Frontal cortex (tissue), 4 donors: ENCODE data around the gene CBY2. TPM values are rescaled to one million over a fixed set of nuclear protein-coding genes. Genes with fewer than 3 reads are reported as not detected.
"Not testable (repeated sequence)": the region's sequence is repeated elsewhere in the genome, so short reads cannot be mapped to it uniquely, and the experiment has no call there.

ENCODE experiments used
- DNase-seq, 2 donors: peaks; one replicate each; pipeline ENCODE4 v3.0.0; 2012; ENCODE audit warnings: low spot score in 2 of 2
- FAIRE-seq: peaks from 2 replicates; lab custom pipeline; 2012; peaks lifted over from hg19 to GRCh38; lab: Jason Lieb, UNC
- small RNA-seq: library from RNA; depleted of rRNA; stranded (forward); fragments of <200 nt; gene quantifications from one replicate; pipeline ENCODE3, GENCODE V24; 2014
- total RNA-seq: library from RNA; depleted of rRNA; stranded (reverse); fragments of >200 nt; gene quantifications from one replicate; pipeline ENCODE4 v1.2.3, GENCODE V29; 2014
- donor health status: control.
- donor health status: control.
- donor health status: control.

CBY2 gene
- total RNA-seq, 1 donor from 2014 or later = not detected

GRCh38 chr13:45732916-45733315 lies 30.8 kb downstream of the CBY2 start:
- FAIRE-seq (no peak), DNase-seq (no peak)

- DNase-seq (no peak), FAIRE-seq (no peak)
These were observed 31.2 kb downstream of the CBY2 start for GRCh38 chr13:45733361-45733760.

DNA sequence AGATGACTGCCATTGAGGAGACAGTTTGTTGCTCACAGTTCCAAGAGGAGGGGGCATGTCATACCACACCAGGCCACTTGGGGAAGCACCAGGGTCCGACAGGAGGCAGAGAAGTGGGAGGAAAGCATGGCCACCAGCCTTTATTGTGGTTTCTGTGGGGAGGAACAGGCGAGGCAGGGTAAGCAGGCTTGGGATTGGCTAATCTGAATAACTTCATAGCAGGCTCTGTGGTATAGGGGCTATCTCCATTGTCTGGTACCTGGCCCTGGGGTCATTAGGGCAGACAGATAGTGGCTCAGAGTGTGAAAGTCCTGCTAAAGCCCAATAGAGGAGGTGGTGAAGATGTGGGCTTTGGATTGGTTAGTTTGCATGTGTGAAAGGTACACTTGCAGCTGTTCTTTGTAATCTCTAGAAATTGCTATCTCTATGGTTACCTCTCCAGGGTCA lies 35.5 kb downstream of the CBY2 start:
- FAIRE-seq (no peak), DNase-seq (no peak)

DNA sequence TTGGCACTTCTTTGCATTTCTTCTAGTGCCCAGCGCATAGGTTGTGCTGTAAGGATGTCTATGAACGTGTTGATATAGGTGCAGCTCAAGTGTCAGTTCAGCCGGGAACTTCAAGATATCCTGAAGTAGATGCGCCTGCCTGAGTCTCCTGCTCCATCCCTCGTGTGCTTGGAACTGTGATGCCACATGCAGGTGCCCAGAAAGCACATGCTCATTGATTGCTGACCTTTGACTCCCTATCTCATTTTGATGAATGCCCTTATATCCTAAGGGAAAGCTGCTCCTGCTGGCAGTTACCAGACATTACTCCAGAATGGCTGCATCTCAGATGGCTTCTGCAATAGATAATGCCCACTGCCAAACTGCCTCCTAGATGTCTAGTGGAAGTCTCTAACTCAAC lies 40.9 kb downstream of the CBY2 start:
- no peak for FAIRE-seq
- DNase-seq = no peak

- no peak for DNase-seq
- FAIRE-seq = no peak
These were observed 42.9 kb downstream of the CBY2 start for GRCh38 chr13:45744979-45745378.

DNA sequence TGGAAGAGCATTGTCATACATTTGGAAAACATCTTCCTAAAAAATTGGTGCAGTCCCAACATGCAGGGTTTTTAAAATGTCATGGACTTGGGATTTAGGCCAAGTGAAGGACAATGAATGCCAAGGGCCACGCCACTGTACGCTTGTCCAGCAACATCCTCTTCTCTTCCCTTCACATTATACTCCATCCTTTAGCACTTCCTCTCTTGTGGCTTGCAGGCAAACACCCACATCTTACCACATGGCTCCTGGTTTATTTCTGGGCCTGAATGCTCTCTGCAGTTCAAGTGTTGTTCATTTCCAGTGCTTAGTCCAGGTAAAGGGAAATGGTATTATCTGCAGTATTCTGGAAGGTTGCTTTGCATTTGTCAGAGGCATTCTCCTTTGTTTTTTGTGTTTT lies 45.0 kb downstream of the CBY2 start:
- DNase-seq (no peak), FAIRE-seq (no peak)

- DNase-seq (no peak), FAIRE-seq (no peak)
These were observed 47.0 kb downstream of the CBY2 start for GRCh38 chr13:45748941-45749759.

DNA sequence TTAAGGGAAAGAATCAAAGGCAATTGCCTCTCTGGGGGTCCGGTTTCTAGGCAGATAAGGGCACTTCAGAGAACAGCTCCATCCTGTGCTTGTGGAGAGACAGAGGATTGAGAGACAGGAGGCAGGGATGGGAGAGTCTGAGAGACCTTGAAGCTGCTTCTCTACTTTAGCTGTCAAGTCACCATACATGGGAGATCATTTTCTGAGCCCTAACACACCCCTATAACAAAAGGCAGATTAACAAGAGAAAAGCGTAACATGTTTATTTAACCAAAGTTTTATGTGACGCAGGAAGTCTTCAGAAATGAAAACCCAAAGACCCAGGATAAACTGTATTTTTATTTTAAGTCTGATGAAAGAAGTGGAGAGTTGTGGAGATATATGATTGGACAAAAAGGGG lies 48.4 kb downstream of the CBY2 start:
- FAIRE-seq (no peak), DNase-seq (no peak)

GRCh38 chr13:45751885-45752284 lies 49.8 kb downstream of the CBY2 start:
- no peak for FAIRE-seq
- no peak for DNase-seq

DNA sequence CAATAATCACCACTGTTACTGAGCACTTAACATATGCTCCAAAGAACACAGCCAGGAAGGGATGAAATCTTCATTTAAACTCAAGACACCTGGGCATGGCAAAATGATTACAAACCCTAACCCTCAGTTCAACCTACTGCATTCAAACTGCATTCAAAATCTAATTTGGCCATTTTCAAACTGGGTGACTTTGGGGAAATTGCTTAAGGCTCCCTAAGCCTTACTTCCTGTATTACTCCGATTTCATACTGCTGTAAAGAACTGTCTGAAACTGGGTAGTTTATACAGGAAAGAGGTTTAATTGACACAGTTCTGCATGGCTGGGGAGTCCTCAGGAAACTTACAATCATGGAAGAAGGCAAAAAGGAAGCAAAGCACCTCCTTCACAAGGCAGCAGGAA lies 50.4 kb downstream of the CBY2 start:
- no peak for DNase-seq
- no peak for FAIRE-seq

GRCh38 chr13:45756498-45756897 lies 54.4 kb downstream of the CBY2 start:
- not testable (repeated sequence) for FAIRE-seq, DNase-seq

DNA sequence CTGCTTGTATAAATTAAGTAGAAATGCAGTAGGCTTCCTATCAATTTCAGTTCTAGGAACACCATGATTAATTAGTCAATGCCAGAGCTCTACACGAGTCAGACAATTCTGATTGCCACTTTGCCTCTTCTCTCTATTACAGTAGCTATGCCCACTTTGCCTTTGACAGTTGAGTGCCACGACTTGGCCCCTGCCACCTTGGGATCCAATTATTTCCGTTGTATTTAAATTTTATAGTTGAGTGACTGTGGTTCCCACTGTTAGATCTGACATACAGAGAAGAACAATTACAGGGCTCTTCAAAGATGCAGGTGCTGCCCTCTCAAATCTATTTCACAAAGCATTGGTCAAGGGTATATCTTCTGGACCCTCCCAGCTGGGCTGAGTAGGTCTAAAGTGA lies 55.5 kb downstream of the CBY2 start:
- not testable (repeated sequence) for FAIRE-seq, DNase-seq

DNA sequence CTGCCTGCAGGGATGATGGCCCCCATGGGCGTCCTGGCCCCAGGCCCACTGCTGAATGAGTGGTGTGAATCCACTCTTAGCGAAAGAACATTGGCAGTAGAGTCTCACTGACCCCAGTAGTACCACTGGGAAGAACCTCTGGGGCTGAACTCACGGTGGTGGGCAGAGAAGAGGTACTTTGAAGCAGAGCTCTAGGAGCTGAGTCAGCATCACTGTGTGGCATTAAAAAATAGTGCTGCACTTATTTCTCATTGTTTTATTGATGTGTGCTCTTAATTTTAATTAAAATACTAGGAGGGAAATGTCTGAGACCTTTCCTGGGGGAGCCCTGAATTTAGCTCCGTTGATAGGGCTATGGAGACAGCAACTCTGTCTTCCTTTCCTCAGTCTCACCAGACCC lies 61.3 kb downstream of the CBY2 start:
- DNase-seq (no peak), FAIRE-seq (no peak)

Small RNAs within 50 kb of the gene (small RNA-seq; reads per million reads assigned to genes)
- not detected for gene RF00017

Other genes with a start within 250 kb of the CBY2 start
- 43.6 TPM for gene COG3, start 237.4 kb upstream of the CBY2 start, total RNA-seq
- gene ERICH6B, start 86.6 kb upstream of the CBY2 start, total RNA-seq = not detected
- 8.2 TPM for gene SIAH3, start 149.4 kb downstream of the CBY2 start, total RNA-seq